Measurements from ENCODE around the gene APCDD1. TPM values are rescaled to one million over a fixed set of nuclear protein-coding genes. Genes with fewer than 3 reads are reported as not detected.
"Not testable (repeated sequence)": the region's sequence is repeated elsewhere in the genome, so short reads cannot be mapped to it uniquely, and the experiment has no call there.

The APCDD1 gene
- total RNA-seq, 1 experiment from 2014 or later = 0.54 TPM

DNA sequence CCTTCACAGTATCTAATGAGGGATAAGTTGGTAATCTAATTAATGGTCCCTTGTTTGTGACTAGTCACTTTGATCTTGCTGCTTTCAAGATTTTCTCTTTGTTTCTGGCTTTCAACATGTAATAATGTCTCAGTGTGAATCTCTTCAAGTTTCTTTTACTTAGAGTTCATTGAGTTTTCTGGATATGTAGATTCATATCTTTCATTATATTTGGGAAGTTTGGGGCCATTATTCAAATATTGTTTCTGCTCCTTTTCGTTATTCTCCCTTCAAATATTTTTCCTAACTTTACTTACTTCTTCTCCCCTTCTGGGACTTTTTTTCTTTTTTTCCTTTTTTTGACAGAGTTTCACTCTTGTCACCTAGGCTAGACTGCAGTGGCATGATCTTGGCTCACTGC lies 50.3 kb downstream of the APCDD1 start:
- ChIA-PET CTCF (no interaction called here), POLR2A (no interaction called here)
- Mint-ChIP-seq H3K27me3 (ENCODE audit: insufficient read depth, unreplicated experiment) (no peaks in the 10 kb centered on the region), H3K27ac (ENCODE audit: low read depth, unreplicated experiment) (no peak overlapping the region), H3K4me3 (ENCODE audit: unreplicated experiment) (no peak overlapping the region), H3K9me3 (ENCODE audit: unreplicated experiment) (peaks cover 8% of the 10 kb centered on the region), H3K4me1 (ENCODE audit: insufficient read depth, unreplicated experiment) (no peaks in the 10 kb centered on the region), H3K36me3 (ENCODE audit: insufficient read depth, unreplicated experiment) (peaks cover 5% of the 10 kb centered on the region)
- intact Hi-C loops (cut with micrococcal nuclease) = no loop called here
- BruUV-seq (replicated peaks) = no TSS peak
- TF ChIP-seq, protein P1, sequence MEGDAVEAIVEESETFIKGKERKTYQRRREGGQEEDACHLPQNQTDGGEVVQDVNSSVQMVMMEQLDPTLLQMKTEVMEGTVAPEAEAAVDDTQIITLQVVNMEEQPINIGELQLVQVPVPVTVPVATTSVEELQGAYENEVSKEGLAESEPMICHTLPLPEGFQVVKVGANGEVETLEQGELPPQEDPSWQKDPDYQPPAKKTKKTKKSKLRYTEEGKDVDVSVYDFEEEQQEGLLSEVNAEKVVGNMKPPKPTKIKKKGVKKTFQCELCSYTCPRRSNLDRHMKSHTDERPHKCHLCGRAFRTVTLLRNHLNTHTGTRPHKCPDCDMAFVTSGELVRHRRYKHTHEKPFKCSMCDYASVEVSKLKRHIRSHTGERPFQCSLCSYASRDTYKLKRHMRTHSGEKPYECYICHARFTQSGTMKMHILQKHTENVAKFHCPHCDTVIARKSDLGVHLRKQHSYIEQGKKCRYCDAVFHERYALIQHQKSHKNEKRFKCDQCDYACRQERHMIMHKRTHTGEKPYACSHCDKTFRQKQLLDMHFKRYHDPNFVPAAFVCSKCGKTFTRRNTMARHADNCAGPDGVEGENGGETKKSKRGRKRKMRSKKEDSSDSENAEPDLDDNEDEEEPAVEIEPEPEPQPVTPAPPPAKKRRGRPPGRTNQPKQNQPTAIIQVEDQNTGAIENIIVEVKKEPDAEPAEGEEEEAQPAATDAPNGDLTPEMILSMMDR (IDR thresholded peaks at IDR 0.05; ENCODE audit: unreplicated experiment) = no peak
- no peak for DNase-seq (ENCODE audit: unreplicated experiment)

DNA sequence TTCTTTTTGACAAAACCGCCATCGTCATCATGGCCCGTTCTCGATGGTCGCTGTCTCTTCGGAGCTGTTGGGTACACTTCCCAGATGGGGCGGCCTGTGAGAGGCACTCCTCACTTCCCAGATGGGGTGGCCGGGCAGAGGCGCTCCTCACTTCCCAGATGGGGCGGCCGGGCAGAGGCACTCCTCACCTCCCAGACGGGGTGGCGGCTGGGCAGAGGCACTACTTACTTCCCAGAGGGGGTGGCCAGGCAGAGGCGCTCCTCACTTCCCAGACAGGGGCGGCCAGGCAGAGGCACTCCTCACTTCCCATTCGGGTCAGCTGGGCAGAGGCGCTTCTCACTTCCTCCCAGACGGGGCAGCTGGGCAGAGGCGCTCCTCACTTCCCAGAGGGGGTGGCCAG lies 51.5 kb downstream of the APCDD1 start:
- POLR2A ChIA-PET; intact Hi-C loops (cut with micrococcal nuclease); DNase-seq (ENCODE audit: unreplicated experiment); H3K27me3 Mint-ChIP-seq (ENCODE audit: insufficient read depth, unreplicated experiment); H3K27ac Mint-ChIP-seq (ENCODE audit: low read depth, unreplicated experiment); BruUV-seq (replicated peaks); H3K36me3 Mint-ChIP-seq (ENCODE audit: insufficient read depth, unreplicated experiment); H3K4me1 Mint-ChIP-seq (ENCODE audit: insufficient read depth, unreplicated experiment); H3K9me3 Mint-ChIP-seq (ENCODE audit: unreplicated experiment); H3K4me3 Mint-ChIP-seq (ENCODE audit: unreplicated experiment): not testable (repeated sequence)
- CTCF ChIA-PET = interaction anchor here (0.6 kb wide), 1 partner anchor 515 kb away, joined by 3 read pairs; no protein-coding TSS in a partner anchor

DNA sequence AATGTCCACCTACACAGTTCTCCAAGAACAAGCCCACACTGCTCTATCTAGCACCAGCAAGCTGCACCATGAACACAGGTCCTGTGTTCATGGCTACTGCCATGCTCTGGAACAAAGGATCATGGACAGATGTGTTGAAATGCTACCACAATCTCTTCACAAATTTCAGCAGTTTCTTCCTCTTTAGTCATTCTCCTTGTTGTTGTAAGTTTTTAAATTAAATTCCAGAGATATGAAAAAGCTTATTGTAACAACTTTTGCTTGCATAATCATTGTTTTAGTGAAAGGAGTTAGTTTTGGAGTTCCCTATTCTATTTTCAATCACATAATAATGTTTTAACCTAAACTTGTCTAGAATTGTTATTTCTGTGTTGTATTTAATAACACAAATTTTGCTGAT lies 54.2 kb downstream of the APCDD1 start:
- no peaks in the 10 kb centered on the region for H3K27me3 Mint-ChIP-seq (ENCODE audit: insufficient read depth, unreplicated experiment)
- no TSS peak for BruUV-seq (replicated peaks)
- DNase-seq (ENCODE audit: unreplicated experiment) = no peak
- intact Hi-C loops (cut with micrococcal nuclease) = no loop called here
- ChIA-PET POLR2A (no interaction called here), CTCF (no interaction called here)
- peaks cover under 1% of the 10 kb centered on the region for H3K4me1 Mint-ChIP-seq (ENCODE audit: insufficient read depth, unreplicated experiment)
- H3K36me3 Mint-ChIP-seq (ENCODE audit: insufficient read depth, unreplicated experiment) = no peaks in the 10 kb centered on the region
- no peak overlapping the region for H3K4me3 Mint-ChIP-seq (ENCODE audit: unreplicated experiment)
- TF ChIP-seq, protein P1 (IDR thresholded peaks at IDR 0.05; ENCODE audit: unreplicated experiment) = no peak
- peaks cover 8% of the 10 kb centered on the region for H3K9me3 Mint-ChIP-seq (ENCODE audit: unreplicated experiment)
- no peak overlapping the region for H3K27ac Mint-ChIP-seq (ENCODE audit: low read depth, unreplicated experiment)

DNA sequence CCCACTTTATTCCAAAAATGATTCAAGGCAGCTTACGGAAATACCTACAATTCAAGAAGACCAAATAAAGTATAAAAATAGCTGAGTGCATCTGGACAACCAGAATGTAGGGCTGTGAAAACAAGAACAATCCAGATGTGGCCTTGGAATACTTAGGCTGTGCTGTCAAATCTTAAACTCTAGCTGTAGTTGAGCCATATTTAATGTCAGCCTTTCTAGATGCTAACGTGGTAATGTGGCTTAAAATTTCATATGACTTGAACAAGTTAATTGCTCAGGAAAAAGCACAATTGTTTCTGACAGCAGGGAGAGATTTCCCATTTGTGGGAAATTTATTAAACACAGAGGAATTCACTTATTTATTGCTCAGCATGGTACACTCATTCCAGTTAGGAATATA lies 56.8 kb downstream of the APCDD1 start:
- no peak for DNase-seq (ENCODE audit: unreplicated experiment)
- peaks cover 6% of the 10 kb centered on the region for H3K4me1 Mint-ChIP-seq (ENCODE audit: insufficient read depth, unreplicated experiment)
- POLR2A ChIA-PET = interaction anchor here (1.0 kb wide), 1 partner anchor 31 kb away, joined by 3 read pairs; no protein-coding TSS in a partner anchor
- intact Hi-C loops (cut with micrococcal nuclease) = no loop called here
- H3K9me3 Mint-ChIP-seq (ENCODE audit: unreplicated experiment) = no peaks in the 10 kb centered on the region
- TF ChIP-seq, protein P1 (IDR thresholded peaks at IDR 0.05; ENCODE audit: unreplicated experiment) = no peak
- no peak overlapping the region for H3K4me3 Mint-ChIP-seq (ENCODE audit: unreplicated experiment)
- CTCF ChIA-PET = interaction anchor here (0.6 to 1.3 kb wide), 2 partner anchors 495 to 538 kb away, joined by 3 to 5 read pairs; no protein-coding TSS in a partner anchor
- no peaks in the 10 kb centered on the region for H3K36me3 Mint-ChIP-seq (ENCODE audit: insufficient read depth, unreplicated experiment)
- H3K27me3 Mint-ChIP-seq (ENCODE audit: insufficient read depth, unreplicated experiment) = no peaks in the 10 kb centered on the region
- no peak overlapping the region for H3K27ac Mint-ChIP-seq (ENCODE audit: low read depth, unreplicated experiment)
- no TSS peak for BruUV-seq (replicated peaks)

DNA sequence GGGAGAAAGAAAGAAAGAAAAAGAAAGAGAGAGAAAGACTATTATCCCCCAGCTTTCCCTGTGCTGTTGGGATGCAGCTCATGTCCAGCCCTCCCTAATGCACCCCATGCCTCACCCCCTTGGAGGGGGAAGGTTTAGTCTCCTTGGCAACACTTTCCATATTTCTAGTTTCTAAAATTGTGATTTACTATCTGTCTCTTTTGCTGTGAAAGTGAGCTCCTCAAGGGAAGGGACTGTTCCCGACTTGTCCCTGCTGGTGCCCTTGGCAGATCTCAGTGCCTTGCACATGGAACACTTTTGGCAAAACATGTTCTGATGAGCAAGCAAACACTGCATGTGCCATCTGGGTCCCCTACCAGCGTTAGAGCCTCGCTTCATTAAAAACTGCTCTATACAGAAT lies 59.6 kb downstream of the APCDD1 start:
- no peaks in the 10 kb centered on the region for H3K36me3 Mint-ChIP-seq (ENCODE audit: insufficient read depth, unreplicated experiment)
- peaks cover 6% of the 10 kb centered on the region for H3K4me1 Mint-ChIP-seq (ENCODE audit: insufficient read depth, unreplicated experiment)
- H3K27me3 Mint-ChIP-seq (ENCODE audit: insufficient read depth, unreplicated experiment) = no peaks in the 10 kb centered on the region
- H3K4me3 Mint-ChIP-seq (ENCODE audit: unreplicated experiment) = no peak overlapping the region
- H3K9me3 Mint-ChIP-seq (ENCODE audit: unreplicated experiment) = no peaks in the 10 kb centered on the region
- ChIA-PET CTCF (interaction anchor here (0.5 to 8.8 kb wide), 2 partner anchors 543 to 551 kb away, joined by 3 to 167 read pairs; no protein-coding TSS in a partner anchor), POLR2A (interaction anchor here (0.6 to 1.2 kb wide), 3 partner anchors 8 to 1518 kb away, joined by 3 read pairs; partner anchors contain the start of gene TXNDC2)
- no peak overlapping the region for H3K27ac Mint-ChIP-seq (ENCODE audit: low read depth, unreplicated experiment)
- BruUV-seq (replicated peaks) = no TSS peak
- no peak for DNase-seq (ENCODE audit: unreplicated experiment)
- intact Hi-C loops (cut with micrococcal nuclease) = no loop called here
- TF ChIP-seq, protein P1 (IDR thresholded peaks at IDR 0.05; ENCODE audit: unreplicated experiment) = no peak
